Prostate gland (tissue), 2 donors: ENCODE measurements around the gene PCMTD2.

Source experiments
- POLR2AphosphoS5 ChIP-seq: sonication (generic); formaldehyde crosslinking; IDR thresholded peaks from one replicate; pipeline ENCODE4 v1.6.1; 2017; ENCODE audit warnings: antibody characterized with exemption
- TF ChIP-seq, protein P1 (sequence below), 4 experiments: fragments of 200-600 bp in 2 of 4; fragments of 450-650 bp in 2 of 4; sonication (generic) in 2 of 4; IDR thresholded peaks; 1 replicate in 3 of 4; 2 replicates in 1 of 4; pipeline ENCODE4 v1.5.1; 2016 to 2019; ENCODE audit warnings: antibody characterized with exemption in 4 of 4, mild to moderate bottlenecking in 2 of 4, moderate library complexity in 2 of 4

DNA sequence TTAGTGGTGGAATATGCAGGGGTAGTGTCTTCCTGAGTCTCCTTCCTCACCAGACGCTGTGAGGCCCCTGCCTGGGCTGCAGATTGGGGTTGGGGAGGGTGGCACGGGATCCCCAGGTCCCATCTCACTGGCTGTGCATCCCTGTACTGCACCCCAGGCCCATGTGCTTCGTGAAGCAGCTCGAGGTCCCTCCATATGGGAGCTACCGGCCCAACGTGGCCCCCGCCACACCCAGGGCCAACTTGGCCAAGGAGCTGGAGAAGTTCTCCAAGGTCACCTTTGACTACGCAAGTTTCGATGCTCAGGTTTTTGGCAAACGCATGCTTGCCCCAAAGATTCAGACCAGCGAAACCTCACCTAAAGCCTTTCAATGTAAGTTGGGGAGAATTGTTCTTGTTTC is 38.6 kb upstream of the PCMTD2 start:
- no peak for TF ChIP-seq POLR2AphosphoS5
- TF ChIP-seq, protein P1, sequence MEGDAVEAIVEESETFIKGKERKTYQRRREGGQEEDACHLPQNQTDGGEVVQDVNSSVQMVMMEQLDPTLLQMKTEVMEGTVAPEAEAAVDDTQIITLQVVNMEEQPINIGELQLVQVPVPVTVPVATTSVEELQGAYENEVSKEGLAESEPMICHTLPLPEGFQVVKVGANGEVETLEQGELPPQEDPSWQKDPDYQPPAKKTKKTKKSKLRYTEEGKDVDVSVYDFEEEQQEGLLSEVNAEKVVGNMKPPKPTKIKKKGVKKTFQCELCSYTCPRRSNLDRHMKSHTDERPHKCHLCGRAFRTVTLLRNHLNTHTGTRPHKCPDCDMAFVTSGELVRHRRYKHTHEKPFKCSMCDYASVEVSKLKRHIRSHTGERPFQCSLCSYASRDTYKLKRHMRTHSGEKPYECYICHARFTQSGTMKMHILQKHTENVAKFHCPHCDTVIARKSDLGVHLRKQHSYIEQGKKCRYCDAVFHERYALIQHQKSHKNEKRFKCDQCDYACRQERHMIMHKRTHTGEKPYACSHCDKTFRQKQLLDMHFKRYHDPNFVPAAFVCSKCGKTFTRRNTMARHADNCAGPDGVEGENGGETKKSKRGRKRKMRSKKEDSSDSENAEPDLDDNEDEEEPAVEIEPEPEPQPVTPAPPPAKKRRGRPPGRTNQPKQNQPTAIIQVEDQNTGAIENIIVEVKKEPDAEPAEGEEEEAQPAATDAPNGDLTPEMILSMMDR (IDR thresholded peaks at IDR 0.05) = no peak
